ENCODE measurements around the gene SLC11A1.

GRCh38 chr2:218391202-218391601 lies 9.1 kb downstream of the SLC11A1 start:
- no peak for TF ChIP-seq CTCF (IDR thresholded peaks at IDR 0.05)
- no peak for TF ChIP-seq EP300 (IDR thresholded peaks at IDR 0.05)
- TF ChIP-seq POLR2A (IDR thresholded peaks at IDR 0.05), result no peak
